HG02763 (cell line): ENCODE measurements around the gene TNFAIP8L1.
"Not testable (repeated sequence)": the region's sequence is repeated elsewhere in the genome, so short reads cannot be mapped to it uniquely, and the experiment has no call there.

ENCODE experiments used
- ATAC-seq: cut with Tn5 transposase; IDR thresholded peaks from one replicate; pipeline ENCODE4 v1.9.1; 2021; ENCODE audit warnings: mild to moderate bottlenecking, moderate library complexity; ENCODE audit not compliant: unreplicated experiment

TNFAIP8L1 gene

GRCh38 chr19:4675346-4675745 is 36.0 kb downstream of the TNFAIP8L1 start:
- ATAC-seq: no peak

GRCh38 chr19:4676955-4677731 is 37.8 kb downstream of the TNFAIP8L1 start:
- ATAC-seq: no peak

- no peak for ATAC-seq
Observed at GRCh38 chr19:4678881-4679790, 39.8 kb downstream of the TNFAIP8L1 start.

- not testable (repeated sequence) for ATAC-seq
Observed at GRCh38 chr19:4680021-4680420, 40.7 kb downstream of the TNFAIP8L1 start.

GRCh38 chr19:4682417-4683200 is 43.3 kb downstream of the TNFAIP8L1 start:
- ATAC-seq: no peak

- no peak for ATAC-seq
Observed at GRCh38 chr19:4684312-4685095, 45.2 kb downstream of the TNFAIP8L1 start.

- no peak for ATAC-seq
Observed at GRCh38 chr19:4686700-4687099, 47.4 kb downstream of the TNFAIP8L1 start.

GRCh38 chr19:4687396-4687795 is 48.1 kb downstream of the TNFAIP8L1 start:
- ATAC-seq: no peak

GRCh38 chr19:4688587-4688986 is 49.3 kb downstream of the TNFAIP8L1 start:
- no peak for ATAC-seq

GRCh38 chr19:4689403-4689802 is 50.1 kb downstream of the TNFAIP8L1 start:
- ATAC-seq: no peak

- no peak for ATAC-seq
Observed at GRCh38 chr19:4690361-4690760, 51.0 kb downstream of the TNFAIP8L1 start.

GRCh38 chr19:4691373-4691772 is 52.1 kb downstream of the TNFAIP8L1 start:
- no peak for ATAC-seq

- ATAC-seq: no peak
Observed at GRCh38 chr19:4692251-4693077, 53.1 kb downstream of the TNFAIP8L1 start.

GRCh38 chr19:4693078-4693350 is 53.7 kb downstream of the TNFAIP8L1 start:
- ATAC-seq: no peak

GRCh38 chr19:4693471-4694121 is 54.3 kb downstream of the TNFAIP8L1 start:
- ATAC-seq: no peak

- ATAC-seq: no peak
Observed at GRCh38 chr19:4694211-4694987, 55.1 kb downstream of the TNFAIP8L1 start.

- no peak for ATAC-seq
Observed at GRCh38 chr19:4695224-4695731, 56.0 kb downstream of the TNFAIP8L1 start.

GRCh38 chr19:4697304-4697703 is 58.0 kb downstream of the TNFAIP8L1 start:
- no peak for ATAC-seq
